HEK293 (cell line): ENCODE results near the gene HSPE1.

Source experiments
- BCL11B ChIP-seq: fragments of 450-650 bp; formaldehyde crosslinking; IDR thresholded peaks from 2 replicates; pipeline ENCODE4 v1.5.1; 2016; ENCODE audit warnings: low read depth, missing biosample characterization, missing genetic modification characterization
- OSR2 ChIP-seq: fragments of 450-650 bp; formaldehyde crosslinking; IDR thresholded peaks from 2 replicates; pipeline ENCODE4 v1.5.1; 2016; ENCODE audit warnings: missing biosample characterization, missing genetic modification characterization
- PBX3 ChIP-seq: sonication (generic); formaldehyde crosslinking; IDR thresholded peaks from 2 replicates; pipeline ENCODE4 v1.8.1; 2022; ENCODE audit warnings: mild to moderate bottlenecking, moderate library complexity, missing genetic modification reagents
- SALL2 ChIP-seq: fragments of 450-650 bp; formaldehyde crosslinking; IDR thresholded peaks from 2 replicates; pipeline ENCODE4 v1.5.0; 2017; ENCODE audit warnings: missing biosample characterization, mild to moderate bottlenecking, missing genetic modification characterization, borderline replicate concordance
- SP3 ChIP-seq: fragments of 450-650 bp; formaldehyde crosslinking; IDR thresholded peaks from 2 replicates; pipeline ENCODE4 v1.5.1; 2016; ENCODE audit warnings: missing biosample characterization, missing genetic modification characterization
- YY2 ChIP-seq: fragments of 450-650 bp; formaldehyde crosslinking; IDR thresholded peaks from 2 replicates; pipeline ENCODE4 v1.5.1; 2016; ENCODE audit warnings: missing biosample characterization, missing genetic modification characterization
- ZBTB10 ChIP-seq: fragments of 450-650 bp; formaldehyde crosslinking; IDR thresholded peaks from 2 replicates; pipeline ENCODE4 v1.5.1; 2016; ENCODE audit warnings: missing biosample characterization, missing genetic modification characterization
- ZBTB8A ChIP-seq: fragments of 450-650 bp; formaldehyde crosslinking; IDR thresholded peaks from 2 replicates; pipeline ENCODE4 v1.5.1; 2016; ENCODE audit warnings: missing biosample characterization, missing genetic modification characterization
- ZNF138 ChIP-seq: fragments of 450-650 bp; formaldehyde crosslinking; IDR thresholded peaks from 2 replicates; pipeline ENCODE4 v1.5.1; 2016; ENCODE audit warnings: missing biosample characterization, missing genetic modification characterization, borderline replicate concordance
- ZNF19 ChIP-seq: fragments of 450-650 bp; formaldehyde crosslinking; IDR thresholded peaks from 2 replicates; pipeline ENCODE4; 2016; ENCODE audit warnings: missing biosample characterization, missing genetic modification characterization, low read depth
- ZNF223 ChIP-seq: fragments of 450-650 bp; formaldehyde crosslinking; IDR thresholded peaks from 2 replicates; pipeline ENCODE4 v1.5.1; 2016; ENCODE audit warnings: missing biosample characterization, missing genetic modification characterization
- ZNF341 ChIP-seq: fragments of 450-650 bp; formaldehyde crosslinking; IDR thresholded peaks from 2 replicates; pipeline ENCODE4; 2016; ENCODE audit warnings: low read depth, missing biosample characterization, missing genetic modification characterization
- ZNF37A ChIP-seq: fragments of 450-650 bp; IDR thresholded peaks from 2 replicates; pipeline ENCODE4 v1.5.1; 2018; ENCODE audit warnings: missing biosample characterization, missing genetic modification characterization
- ZNF560 ChIP-seq: fragments of 450-650 bp; formaldehyde crosslinking; IDR thresholded peaks from 2 replicates; pipeline ENCODE4 v1.5.1; 2017; ENCODE audit warnings: missing biosample characterization, missing genetic modification characterization, borderline replicate concordance
- ZNF580 ChIP-seq: fragments of 450-650 bp; formaldehyde crosslinking; IDR thresholded peaks from 2 replicates; pipeline ENCODE4 v1.5.1; 2016; ENCODE audit warnings: missing biosample characterization, missing genetic modification characterization
- ZNF610 ChIP-seq: fragments of 450-650 bp; formaldehyde crosslinking; IDR thresholded peaks from 2 replicates; pipeline ENCODE4 v1.5.1; 2016; ENCODE audit warnings: missing biosample characterization, missing genetic modification characterization, borderline replicate concordance
- ZNF621 ChIP-seq: fragments of 450-650 bp; formaldehyde crosslinking; IDR thresholded peaks from 2 replicates; pipeline ENCODE4 v1.5.1; 2017; ENCODE audit warnings: missing biosample characterization, missing genetic modification characterization
- ZNF626 ChIP-seq: fragments of 450-650 bp; sonication (Bioruptor Pico); formaldehyde crosslinking; IDR thresholded peaks from 2 replicates; pipeline ENCODE4 v1.5.1; 2018; ENCODE audit warnings: missing biosample characterization, missing genetic modification characterization, inconsistent platforms
- ZNF639 ChIP-seq: fragments of 450-650 bp; formaldehyde crosslinking; IDR thresholded peaks from 2 replicates; pipeline ENCODE4 v1.5.1; 2016; ENCODE audit warnings: missing biosample characterization, missing genetic modification characterization
- ZNF747 ChIP-seq: fragments of 450-650 bp; formaldehyde crosslinking; IDR thresholded peaks from 2 replicates; pipeline ENCODE4 v1.5.1; 2016; ENCODE audit warnings: missing biosample characterization, missing genetic modification characterization
- ZSCAN30 ChIP-seq: fragments of 450-650 bp; IDR thresholded peaks from 2 replicates; pipeline ENCODE4 v1.5.1; 2018; ENCODE audit warnings: missing biosample characterization, mild to moderate bottlenecking, missing genetic modification characterization, moderate library complexity
- TF ChIP-seq, protein P1 (sequence below): fragments of 450-650 bp; formaldehyde crosslinking; IDR thresholded peaks from 2 replicates; pipeline ENCODE4 v1.5.1; 2016; ENCODE audit warnings: missing biosample characterization, missing genetic modification characterization
- TF ChIP-seq, protein P2 (sequence below): fragments of 450-650 bp; formaldehyde crosslinking; IDR thresholded peaks from 2 replicates; pipeline ENCODE4 v1.5.1; 2016; ENCODE audit warnings: missing biosample characterization, missing genetic modification characterization
- TF ChIP-seq, protein P3 (sequence below): fragments of 450-650 bp; formaldehyde crosslinking; IDR thresholded peaks from 2 replicates; pipeline ENCODE4 v1.5.1; 2016; ENCODE audit warnings: missing biosample characterization, missing genetic modification characterization
- TF ChIP-seq, protein P4 (sequence below): fragments of 450-650 bp; formaldehyde crosslinking; IDR thresholded peaks from 2 replicates; pipeline ENCODE4 v1.5.1; 2016; ENCODE audit warnings: missing biosample characterization, missing genetic modification characterization

The HSPE1 gene

GRCh38 chr2:197499594-197500502 is at the start of gene HSPE1, which contains the start of gene HSPD1 (continued):
- TF ChIP-seq ZNF580 (tag by site-specific recombination) (peak; percentile 92; the same call in 1 of the 2 replicates), PBX3 (CRISPR knock-in tag) (peak; percentile 34; the same call in 1 of the 2 replicates), ZNF610 (tag by site-specific recombination) (peak; percentile 75), ZBTB10 (tag by site-specific recombination) (no peak), ZNF341 (peak; percentile 76), ZNF747 (tag by site-specific recombination) (no peak), ZNF560 (no peak), BCL11B (tag by site-specific recombination) (peak; percentile 70; the same call in 1 of the 2 replicates), YY2 (tag by site-specific recombination) (peak; percentile 76), ZNF138 (tag by site-specific recombination) (no peak), ZNF19 (tag by site-specific recombination) (no peak), SP3 (peak; percentile 100), ZNF639 (peak; percentile 96), OSR2 (tag by site-specific recombination) (peak; percentile 62), ZNF223 (tag by site-specific recombination) (no peak), ZNF621 (tag by site-specific recombination) (no peak), ZBTB8A (tag by site-specific recombination) (peak; percentile 96), ZNF37A (tag by site-specific recombination) (no peak), SALL2 (tag by site-specific recombination) (no peak), ZSCAN30 (tag by site-specific recombination) (peak; percentile 90), ZNF626 (no peak)
- TF ChIP-seq, protein P1, sequence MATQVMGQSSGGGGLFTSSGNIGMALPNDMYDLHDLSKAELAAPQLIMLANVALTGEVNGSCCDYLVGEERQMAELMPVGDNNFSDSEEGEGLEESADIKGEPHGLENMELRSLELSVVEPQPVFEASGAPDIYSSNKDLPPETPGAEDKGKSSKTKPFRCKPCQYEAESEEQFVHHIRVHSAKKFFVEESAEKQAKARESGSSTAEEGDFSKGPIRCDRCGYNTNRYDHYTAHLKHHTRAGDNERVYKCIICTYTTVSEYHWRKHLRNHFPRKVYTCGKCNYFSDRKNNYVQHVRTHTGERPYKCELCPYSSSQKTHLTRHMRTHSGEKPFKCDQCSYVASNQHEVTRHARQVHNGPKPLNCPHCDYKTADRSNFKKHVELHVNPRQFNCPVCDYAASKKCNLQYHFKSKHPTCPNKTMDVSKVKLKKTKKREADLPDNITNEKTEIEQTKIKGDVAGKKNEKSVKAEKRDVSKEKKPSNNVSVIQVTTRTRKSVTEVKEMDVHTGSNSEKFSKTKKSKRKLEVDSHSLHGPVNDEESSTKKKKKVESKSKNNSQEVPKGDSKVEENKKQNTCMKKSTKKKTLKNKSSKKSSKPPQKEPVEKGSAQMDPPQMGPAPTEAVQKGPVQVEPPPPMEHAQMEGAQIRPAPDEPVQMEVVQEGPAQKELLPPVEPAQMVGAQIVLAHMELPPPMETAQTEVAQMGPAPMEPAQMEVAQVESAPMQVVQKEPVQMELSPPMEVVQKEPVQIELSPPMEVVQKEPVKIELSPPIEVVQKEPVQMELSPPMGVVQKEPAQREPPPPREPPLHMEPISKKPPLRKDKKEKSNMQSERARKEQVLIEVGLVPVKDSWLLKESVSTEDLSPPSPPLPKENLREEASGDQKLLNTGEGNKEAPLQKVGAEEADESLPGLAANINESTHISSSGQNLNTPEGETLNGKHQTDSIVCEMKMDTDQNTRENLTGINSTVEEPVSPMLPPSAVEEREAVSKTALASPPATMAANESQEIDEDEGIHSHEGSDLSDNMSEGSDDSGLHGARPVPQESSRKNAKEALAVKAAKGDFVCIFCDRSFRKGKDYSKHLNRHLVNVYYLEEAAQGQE (tag by site-specific recombination): peak; percentile 39; the same call in 1 of the 2 replicates
- TF ChIP-seq, protein P2, sequence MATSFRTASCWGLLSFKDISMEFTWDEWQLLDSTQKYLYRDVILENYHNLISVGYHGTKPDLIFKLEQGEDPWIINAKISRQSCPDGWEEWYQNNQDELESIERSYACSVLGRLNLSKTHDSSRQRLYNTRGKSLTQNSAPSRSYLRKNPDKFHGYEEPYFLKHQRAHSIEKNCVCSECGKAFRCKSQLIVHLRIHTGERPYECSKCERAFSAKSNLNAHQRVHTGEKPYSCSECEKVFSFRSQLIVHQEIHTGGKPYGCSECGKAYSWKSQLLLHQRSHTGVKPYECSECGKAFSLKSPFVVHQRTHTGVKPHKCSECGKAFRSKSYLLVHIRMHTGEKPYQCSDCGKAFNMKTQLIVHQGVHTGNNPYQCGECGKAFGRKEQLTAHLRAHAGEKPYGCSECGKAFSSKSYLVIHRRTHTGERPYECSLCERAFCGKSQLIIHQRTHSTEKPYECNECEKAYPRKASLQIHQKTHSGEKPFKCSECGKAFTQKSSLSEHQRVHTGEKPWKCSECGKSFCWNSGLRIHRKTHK (tag by site-specific recombination): no peak
- TF ChIP-seq, protein P3, sequence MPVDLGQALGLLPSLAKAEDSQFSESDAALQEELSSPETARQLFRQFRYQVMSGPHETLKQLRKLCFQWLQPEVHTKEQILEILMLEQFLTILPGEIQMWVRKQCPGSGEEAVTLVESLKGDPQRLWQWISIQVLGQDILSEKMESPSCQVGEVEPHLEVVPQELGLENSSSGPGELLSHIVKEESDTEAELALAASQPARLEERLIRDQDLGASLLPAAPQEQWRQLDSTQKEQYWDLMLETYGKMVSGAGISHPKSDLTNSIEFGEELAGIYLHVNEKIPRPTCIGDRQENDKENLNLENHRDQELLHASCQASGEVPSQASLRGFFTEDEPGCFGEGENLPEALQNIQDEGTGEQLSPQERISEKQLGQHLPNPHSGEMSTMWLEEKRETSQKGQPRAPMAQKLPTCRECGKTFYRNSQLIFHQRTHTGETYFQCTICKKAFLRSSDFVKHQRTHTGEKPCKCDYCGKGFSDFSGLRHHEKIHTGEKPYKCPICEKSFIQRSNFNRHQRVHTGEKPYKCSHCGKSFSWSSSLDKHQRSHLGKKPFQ (tag by site-specific recombination): peak; percentile 76; the same call in 1 of the 2 replicates
- TF ChIP-seq, protein P4, sequence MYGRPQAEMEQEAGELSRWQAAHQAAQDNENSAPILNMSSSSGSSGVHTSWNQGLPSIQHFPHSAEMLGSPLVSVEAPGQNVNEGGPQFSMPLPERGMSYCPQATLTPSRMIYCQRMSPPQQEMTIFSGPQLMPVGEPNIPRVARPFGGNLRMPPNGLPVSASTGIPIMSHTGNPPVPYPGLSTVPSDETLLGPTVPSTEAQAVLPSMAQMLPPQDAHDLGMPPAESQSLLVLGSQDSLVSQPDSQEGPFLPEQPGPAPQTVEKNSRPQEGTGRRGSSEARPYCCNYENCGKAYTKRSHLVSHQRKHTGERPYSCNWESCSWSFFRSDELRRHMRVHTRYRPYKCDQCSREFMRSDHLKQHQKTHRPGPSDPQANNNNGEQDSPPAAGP (tag by site-specific recombination): peak; percentile 99
